Epithelial cell of esophagus (primary cell): ENCODE measurements around the gene PPP1R15B.
A peak's percentile ranks its signal among the peaks of the same experiment; 100 is the strongest.

ENCODE experiments used
- DNase-seq: peaks from one replicate; pipeline ENCODE4 v3.0.0; 2010; ENCODE audit warnings: low read depth
- H3K4me3 ChIP-seq: 2 replicates; pipeline ENCODE4 v1.5.1; 2011; ENCODE audit warnings: mild to moderate bottlenecking, low read length, control low read depth
- TF ChIP-seq, protein P1 (sequence below): IDR thresholded peaks from 2 replicates; pipeline ENCODE4 v1.5.1; 2011; ENCODE audit warnings: low read depth, mild to moderate bottlenecking, low read length, control low read depth, inconsistent platforms; ENCODE audit not compliant: insufficient read depth; ENCODE audit errors: missing control alignments

Gene PPP1R15B

GRCh38 chr1:204448991-204449677, 37.5 kb upstream of the PPP1R15B start:
- TF ChIP-seq, protein P1, sequence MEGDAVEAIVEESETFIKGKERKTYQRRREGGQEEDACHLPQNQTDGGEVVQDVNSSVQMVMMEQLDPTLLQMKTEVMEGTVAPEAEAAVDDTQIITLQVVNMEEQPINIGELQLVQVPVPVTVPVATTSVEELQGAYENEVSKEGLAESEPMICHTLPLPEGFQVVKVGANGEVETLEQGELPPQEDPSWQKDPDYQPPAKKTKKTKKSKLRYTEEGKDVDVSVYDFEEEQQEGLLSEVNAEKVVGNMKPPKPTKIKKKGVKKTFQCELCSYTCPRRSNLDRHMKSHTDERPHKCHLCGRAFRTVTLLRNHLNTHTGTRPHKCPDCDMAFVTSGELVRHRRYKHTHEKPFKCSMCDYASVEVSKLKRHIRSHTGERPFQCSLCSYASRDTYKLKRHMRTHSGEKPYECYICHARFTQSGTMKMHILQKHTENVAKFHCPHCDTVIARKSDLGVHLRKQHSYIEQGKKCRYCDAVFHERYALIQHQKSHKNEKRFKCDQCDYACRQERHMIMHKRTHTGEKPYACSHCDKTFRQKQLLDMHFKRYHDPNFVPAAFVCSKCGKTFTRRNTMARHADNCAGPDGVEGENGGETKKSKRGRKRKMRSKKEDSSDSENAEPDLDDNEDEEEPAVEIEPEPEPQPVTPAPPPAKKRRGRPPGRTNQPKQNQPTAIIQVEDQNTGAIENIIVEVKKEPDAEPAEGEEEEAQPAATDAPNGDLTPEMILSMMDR = no peak
- no peak for DNase-seq
- H3K4me3 ChIP-seq = no peak overlapping the region

GRCh38 chr1:204448344-204448964, 36.8 kb upstream of the PPP1R15B start:
- no peak overlapping the region for H3K4me3 ChIP-seq
- peak; percentile 92 for DNase-seq
- TF ChIP-seq, protein P1 = no peak

DNA sequence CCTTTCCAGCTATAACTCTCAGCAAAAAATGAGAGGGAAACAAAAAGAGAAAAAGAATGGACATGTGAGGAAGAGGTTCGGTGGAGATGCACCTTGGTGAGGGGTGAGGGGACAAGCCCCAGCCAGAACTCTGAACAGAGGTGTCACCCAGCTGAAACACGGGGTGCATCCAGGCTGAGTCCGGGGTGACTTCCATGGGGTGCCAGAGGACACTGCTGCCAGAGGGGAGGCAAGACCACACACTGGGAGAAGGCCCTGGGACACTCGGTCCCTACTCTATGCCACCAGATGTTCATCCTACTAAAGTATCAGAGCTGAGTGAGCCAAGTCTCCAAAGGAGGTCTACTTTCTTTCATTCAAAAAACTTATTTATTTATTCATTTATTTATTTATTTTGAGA, 36.1 kb upstream of the PPP1R15B start:
- TF ChIP-seq, protein P1 = no peak
- no peak for DNase-seq
- H3K4me3 ChIP-seq = no peak overlapping the region

DNA sequence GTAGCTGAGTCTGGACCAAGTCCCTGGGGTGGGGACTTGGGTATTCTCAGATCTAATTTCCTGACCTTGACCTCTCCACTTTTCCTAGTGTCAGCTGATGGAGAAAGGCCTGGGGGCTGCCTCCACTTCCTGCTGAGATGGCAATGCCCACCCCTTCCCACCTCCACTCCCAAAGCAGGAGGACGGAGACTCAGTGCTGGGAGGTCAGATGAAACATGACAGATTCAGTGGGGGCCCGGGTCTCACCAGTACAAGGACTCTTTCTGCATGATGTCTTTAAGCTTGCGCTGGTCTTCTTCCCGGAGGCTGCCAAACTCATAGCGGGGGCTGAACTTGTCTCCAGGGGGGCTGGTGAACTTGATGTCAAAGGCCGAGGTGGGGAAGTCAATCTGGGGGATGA, 35.6 kb upstream of the PPP1R15B start:
- no peak overlapping the region for H3K4me3 ChIP-seq
- TF ChIP-seq, protein P1 = no peak
- no peak for DNase-seq

- peak; percentile 33 for DNase-seq
- H3K4me3 ChIP-seq = no peak overlapping the region
- TF ChIP-seq, protein P1 = peak; percentile 48
Measured at GRCh38 chr1:204446413-204447111, 34.9 kb upstream of the PPP1R15B start.

GRCh38 chr1:204445860-204446412, 34.3 kb upstream of the PPP1R15B start:
- H3K4me3 ChIP-seq = no peak overlapping the region
- no peak for DNase-seq
- TF ChIP-seq, protein P1 = peak; percentile 41
